Brain microvascular endothelial cell (primary cell): ENCODE data around the gene FIS1.
A peak's percentile ranks its signal among the peaks of the same experiment; 100 is the strongest.

Experiments used
- DNase-seq: peaks from one replicate; pipeline ENCODE4 v3.0.0-alpha.2; 2020
- H3K27ac ChIP-seq: fragments of 250-450 bp; sonication (Bioruptor Pico); 2 replicates; pipeline ENCODE4 v1.5.1; 2020; ENCODE audit warnings: mild to moderate bottlenecking, moderate library complexity
- H3K27me3 ChIP-seq: fragments of 250-450 bp; sonication (Bioruptor Pico); replicated peaks from 2 replicates; pipeline ENCODE4 v1.5.1; 2020; ENCODE audit warnings: mild to moderate bottlenecking
- H3K36me3 ChIP-seq: fragments of 250-450 bp; sonication (Bioruptor Pico); replicated peaks from 2 replicates; pipeline ENCODE4 v1.5.1; 2020; ENCODE audit warnings: mild to moderate bottlenecking
- H3K4me3 ChIP-seq: 2 replicates; pipeline ENCODE4 v1.5.1; 2011; ENCODE audit warnings: low read depth, mild to moderate bottlenecking, control low read depth, low read length, moderate library complexity
- CTCF ChIP-seq: IDR thresholded peaks from 2 replicates; pipeline ENCODE4 v1.5.1; 2011; ENCODE audit warnings: low read depth, mild to moderate bottlenecking, moderate library complexity, low read length, control low read depth, inconsistent platforms; ENCODE audit errors: missing control alignments
- in situ Hi-C: cut with HindIII; loops from 2 replicates; pipeline ENCODE4 v1.10.0; 2017; ENCODE audit warnings: low sequenced_read_pairs, low pct_ligation_motif_present

The FIS1 gene

GRCh38 chr7:101243646-101244374 lies 1.1 kb downstream of the FIS1 start:
- peak overlapping the region; percentile 92 for H3K27ac ChIP-seq
- peak; percentile 29 for DNase-seq
- in situ Hi-C loops: no loop called here

GRCh38 chr7:101241443-101242349 lies 3.2 kb downstream of the FIS1 start:
- Histone ChIP-seq H3K27ac (no peak overlapping the region), H3K4me3 (no peak overlapping the region), H3K36me3 (peaks cover 32% of the 10 kb centered on the region), H3K27me3 (no peaks in the 10 kb centered on the region)
- no peak for DNase-seq
- in situ Hi-C loops: no loop called here
- TF ChIP-seq CTCF: no peak

More at GRCh38 chr7:101243646-101244374, 1.1 kb downstream of the FIS1 start:
- no peak for TF ChIP-seq CTCF
- peak overlapping the region; percentile 69 for H3K4me3 ChIP-seq
- H3K36me3 ChIP-seq: peaks cover 19% of the 10 kb centered on the region
- no peaks in the 10 kb centered on the region for H3K27me3 ChIP-seq

GRCh38 chr7:101241015-101241363 lies 3.9 kb downstream of the FIS1 start:
- no peak for TF ChIP-seq CTCF
- in situ Hi-C loops: no loop called here
- no peaks in the 10 kb centered on the region for H3K27me3 ChIP-seq
- H3K4me3 ChIP-seq: no peak overlapping the region
- no peak for DNase-seq
- H3K36me3 ChIP-seq: peaks cover 32% of the 10 kb centered on the region
- no peak overlapping the region for H3K27ac ChIP-seq

GRCh38 chr7:101240226-101241014 lies 4.5 kb downstream of the FIS1 start:
- H3K27ac ChIP-seq: no peak overlapping the region
- no peak for TF ChIP-seq CTCF
- H3K27me3 ChIP-seq: no peaks in the 10 kb centered on the region
- in situ Hi-C loops: no loop called here
- peaks cover 32% of the 10 kb centered on the region for H3K36me3 ChIP-seq
- no peak overlapping the region for H3K4me3 ChIP-seq
- no peak for DNase-seq

GRCh38 chr7:101239951-101240220 lies 5.0 kb downstream of the FIS1 start:
- in situ Hi-C loops: no loop called here
- Histone ChIP-seq H3K4me3 (no peak overlapping the region), H3K27me3 (no peaks in the 10 kb centered on the region), H3K27ac (no peak overlapping the region), H3K36me3 (peaks cover 32% of the 10 kb centered on the region)
- TF ChIP-seq CTCF: no peak
- DNase-seq: no peak
